Natural killer cell (primary cell): ENCODE data around the gene ONECUT3. TPM values are rescaled to one million over a fixed set of nuclear protein-coding genes. Genes with fewer than 3 reads are reported as not detected.

ENCODE experiments used
- ATAC-seq, 3 donors: fragments of 150-1000 bp in 2 of 3; fragments of 200-7000 bp in 1 of 3; cut with Tn5 transposase; 1 replicate in 1 of 3; 2 replicates in 2 of 3; pipeline ENCODE4 v1.10.0; 2021; ENCODE audit warnings: mild to moderate bottlenecking in 2 of 3, moderate library complexity in 2 of 3
- DNase-seq, 2 donors: peaks; one replicate each; pipeline versions ENCODE4 v3.0.0 to v3.0.0-alpha.2; 2013 to 2021; ENCODE audit warnings: mixed read lengths in 1 of 2
- H3K27ac ChIP-seq: one replicate; pipeline ENCODE4 v1.5.1; 2013; ENCODE audit warnings: mild to moderate bottlenecking, low read length
- H3K27me3 ChIP-seq: one replicate; pipeline ENCODE4 v1.6.1; 2013; ENCODE audit warnings: low read length; ENCODE audit not compliant: control insufficient read depth, insufficient read depth
- H3K36me3 ChIP-seq: one replicate; pipeline ENCODE4 v1.6.1; 2013; ENCODE audit warnings: low read length; ENCODE audit not compliant: control insufficient read depth, insufficient read depth
- H3K4me1 ChIP-seq: one replicate; pipeline ENCODE4 v1.6.1; 2013; ENCODE audit warnings: low read length; ENCODE audit not compliant: control insufficient read depth, insufficient read depth
- H3K4me3 ChIP-seq: one replicate; pipeline ENCODE4 v1.5.1; 2013; ENCODE audit warnings: low read length
- H3K9me3 ChIP-seq: one replicate; pipeline ENCODE4 v1.6.1; 2013; ENCODE audit warnings: low read length; ENCODE audit not compliant: control insufficient read depth, insufficient read depth
- H3K27ac Mint-ChIP-seq, 2 donors: one replicate each; pipeline ENCODE4 v1.8.0; 2022; ENCODE audit warnings: mild to moderate bottlenecking in 2 of 2, mixed read lengths in 2 of 2, moderate library complexity in 1 of 2
- H3K27me3 Mint-ChIP-seq, 2 donors: one replicate each; pipeline ENCODE4 v1.8.0; 2022; ENCODE audit warnings: low read depth in 2 of 2, mixed read lengths in 2 of 2
- H3K36me3 Mint-ChIP-seq: one replicate; pipeline ENCODE4 v1.8.0; 2022; ENCODE audit warnings: mixed read lengths
- H3K4me1 Mint-ChIP-seq, 2 donors: one replicate each; pipeline ENCODE4 v1.8.0; 2022; ENCODE audit warnings: mixed read lengths in 2 of 2
- H3K4me3 Mint-ChIP-seq: one replicate; pipeline ENCODE4 v1.8.0; 2022; ENCODE audit warnings: mild to moderate bottlenecking, moderate library complexity, mixed read lengths
- H3K9me3 Mint-ChIP-seq, 2 donors: one replicate each; pipeline ENCODE4 v1.8.0; 2022; ENCODE audit warnings: mixed read lengths in 2 of 2
- WGBS: methylation state at CpG from one replicate; pipeline ENCODE4 v1.1.7; 2013; ENCODE audit warnings: missing lambda C conversion rate; ENCODE audit not compliant: insufficient coverage; 5-methylcytosine and 5-hydroxymethylcytosine counted together
- intact Hi-C: fragments of 100-400 bp; cut with micrococcal nuclease; formaldehyde crosslinking; loops from one replicate; pipeline ENCODE4 v1.14.2; 2022
- total RNA-seq, 4 donors: library from RNA; stranded (reverse); fragments of 120-200 nt in 1 of 4; gene quantifications; one replicate each; pipeline versions ENCODE4 v1.2.3 to v1.2.4, GENCODE V29; 2013 to 2022
- TF ChIP-seq, protein P1 (sequence below): fragments of 200-600 bp; IDR thresholded peaks from one replicate; pipeline ENCODE4 v1.8.0; 2022; ENCODE audit warnings: antibody characterized with exemption

The ONECUT3 gene
- total RNA-seq, 3 donors from 2014 or later (not counting 1 experiment from before 2014, with no cell fraction given): not detected

GRCh38 chr19:1814391-1814790, 61.1 kb downstream of the ONECUT3 start:
- H3K4me3 Mint-ChIP-seq: no peak overlapping the region
- H3K9me3 ChIP-seq: no peaks in the 10 kb centered on the region
- no peaks in the 10 kb centered on the region for H3K9me3 Mint-ChIP-seq
- H3K36me3 Mint-ChIP-seq: no peaks in the 10 kb centered on the region
- intact Hi-C loops: no loop called here
- peaks cover 33% of the 10 kb centered on the region for H3K36me3 ChIP-seq
- H3K4me1 Mint-ChIP-seq: peaks cover 7 to 25% of the 10 kb centered on the region in 2 donors
- ATAC-seq (no peak), DNase-seq (no peak)
- H3K4me3 ChIP-seq: no peak overlapping the region
- H3K27me3 ChIP-seq: no peaks in the 10 kb centered on the region
- H3K27me3 Mint-ChIP-seq: no peaks in the 10 kb centered on the region
- no peak overlapping the region for H3K27ac ChIP-seq
- 89% methylated on average over 10 of the region's 10 CpGs for WGBS
- H3K4me1 ChIP-seq: peaks cover 22% of the 10 kb centered on the region
- TF ChIP-seq, protein P1, sequence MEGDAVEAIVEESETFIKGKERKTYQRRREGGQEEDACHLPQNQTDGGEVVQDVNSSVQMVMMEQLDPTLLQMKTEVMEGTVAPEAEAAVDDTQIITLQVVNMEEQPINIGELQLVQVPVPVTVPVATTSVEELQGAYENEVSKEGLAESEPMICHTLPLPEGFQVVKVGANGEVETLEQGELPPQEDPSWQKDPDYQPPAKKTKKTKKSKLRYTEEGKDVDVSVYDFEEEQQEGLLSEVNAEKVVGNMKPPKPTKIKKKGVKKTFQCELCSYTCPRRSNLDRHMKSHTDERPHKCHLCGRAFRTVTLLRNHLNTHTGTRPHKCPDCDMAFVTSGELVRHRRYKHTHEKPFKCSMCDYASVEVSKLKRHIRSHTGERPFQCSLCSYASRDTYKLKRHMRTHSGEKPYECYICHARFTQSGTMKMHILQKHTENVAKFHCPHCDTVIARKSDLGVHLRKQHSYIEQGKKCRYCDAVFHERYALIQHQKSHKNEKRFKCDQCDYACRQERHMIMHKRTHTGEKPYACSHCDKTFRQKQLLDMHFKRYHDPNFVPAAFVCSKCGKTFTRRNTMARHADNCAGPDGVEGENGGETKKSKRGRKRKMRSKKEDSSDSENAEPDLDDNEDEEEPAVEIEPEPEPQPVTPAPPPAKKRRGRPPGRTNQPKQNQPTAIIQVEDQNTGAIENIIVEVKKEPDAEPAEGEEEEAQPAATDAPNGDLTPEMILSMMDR: no peak
- no peak overlapping the region for H3K27ac Mint-ChIP-seq

DNA sequence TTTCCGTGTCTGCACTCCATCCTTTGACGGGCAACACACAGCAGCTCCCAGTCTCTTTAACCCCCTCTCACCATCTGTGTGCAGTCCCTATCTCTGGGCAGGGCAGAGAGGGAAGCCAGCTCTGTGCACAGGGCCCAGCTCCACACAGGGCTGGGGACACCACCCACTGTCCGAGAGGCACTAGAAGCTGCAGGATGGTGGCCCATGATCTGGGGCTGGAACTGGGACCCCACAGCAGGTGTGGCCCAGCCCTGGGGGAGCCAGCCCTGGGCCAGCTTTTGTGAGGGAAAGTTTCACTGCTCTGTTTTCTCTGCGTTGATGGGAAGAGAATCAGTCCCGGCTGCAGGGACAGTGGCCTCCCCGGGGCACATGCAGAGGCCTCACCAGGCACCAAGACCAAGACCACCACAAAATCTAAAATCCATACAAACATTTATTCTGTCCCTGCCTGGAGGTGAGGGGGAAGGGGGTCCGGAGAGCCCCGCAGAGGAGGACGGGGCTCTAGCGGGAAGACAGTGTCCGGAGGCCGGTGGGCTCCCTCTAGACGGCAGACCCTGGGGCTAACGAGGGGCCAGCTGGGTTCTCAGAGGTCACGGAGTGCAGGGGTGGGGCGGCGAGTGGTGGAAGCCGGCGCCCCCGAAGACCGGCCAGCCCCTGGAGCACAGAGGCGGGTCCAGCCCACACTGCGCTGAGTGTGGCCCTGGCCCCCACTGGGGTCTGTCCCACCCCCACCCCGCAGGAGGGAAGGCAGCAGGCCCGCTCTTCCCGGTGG, 61.7 kb downstream of the ONECUT3 start:
- H3K27me3 Mint-ChIP-seq: no peaks in the 10 kb centered on the region
- intact Hi-C loops: no loop called here
- no peaks in the 10 kb centered on the region for H3K36me3 Mint-ChIP-seq
- ATAC-seq (no peak), DNase-seq (no peak)
- H3K27ac Mint-ChIP-seq: no peak overlapping the region
- WGBS: 95% methylated on average over 21 of the region's 26 CpGs
- Histone ChIP-seq H3K36me3 (peaks cover 39% of the 10 kb centered on the region), H3K4me1 (peaks cover 22% of the 10 kb centered on the region), H3K4me3 (no peak overlapping the region), H3K9me3 (no peaks in the 10 kb centered on the region), H3K27ac (no peak overlapping the region), H3K27me3 (no peaks in the 10 kb centered on the region)
- peaks cover 7 to 25% of the 10 kb centered on the region in 2 donors for H3K4me1 Mint-ChIP-seq
- H3K4me3 Mint-ChIP-seq: no peak overlapping the region
- no peaks in the 10 kb centered on the region for H3K9me3 Mint-ChIP-seq
- TF ChIP-seq, protein P1: no peak

DNA sequence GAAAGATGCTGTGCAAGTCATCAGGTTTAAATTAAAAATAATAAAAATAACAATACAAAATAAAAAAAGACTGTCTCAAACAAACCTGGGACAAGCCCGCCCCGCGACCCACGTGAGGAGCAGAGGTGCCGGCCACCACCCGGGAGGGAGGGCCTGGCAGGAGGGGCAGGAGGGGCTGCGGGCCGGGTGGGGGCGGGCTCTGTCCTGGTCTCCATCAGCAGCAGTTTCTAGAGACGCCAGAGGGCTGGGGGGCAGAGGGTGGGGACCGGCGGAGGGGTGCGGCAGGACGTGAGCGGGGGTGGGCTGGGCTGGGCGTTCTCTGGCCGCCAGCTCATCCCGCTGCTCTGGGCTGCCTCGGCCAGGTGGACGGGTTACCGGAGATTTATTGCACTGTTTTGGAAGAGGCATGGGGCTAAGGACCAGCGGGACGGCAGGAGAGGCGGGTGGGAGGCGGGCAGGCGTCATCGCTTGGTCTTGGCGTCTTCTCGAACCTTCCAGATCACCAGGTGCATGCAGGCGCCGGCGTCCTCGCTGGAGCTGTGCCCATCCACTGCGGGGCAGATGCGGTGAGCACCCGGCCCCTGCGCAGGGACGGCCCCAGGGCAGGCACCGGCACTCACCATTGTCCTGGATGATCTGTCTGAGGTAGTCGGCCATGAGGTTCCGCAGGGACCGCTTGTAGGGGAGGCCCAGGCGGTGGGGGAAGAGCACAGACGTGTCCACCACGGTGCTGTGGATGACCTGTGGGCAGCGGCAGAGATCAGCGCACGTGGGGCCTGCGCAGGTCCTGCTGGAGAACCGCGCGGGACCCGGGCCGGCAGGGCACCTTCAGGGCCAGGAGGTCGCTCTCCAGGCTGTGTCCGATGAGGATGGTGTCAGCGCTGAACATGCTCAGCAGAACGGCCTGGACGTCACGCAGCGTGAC, 62.6 kb downstream of the ONECUT3 start:
- Histone ChIP-seq H3K9me3 (no peaks in the 10 kb centered on the region), H3K27me3 (no peaks in the 10 kb centered on the region), H3K27ac (no peak overlapping the region), H3K36me3 (peaks cover 48% of the 10 kb centered on the region), H3K4me1 (peaks cover 22% of the 10 kb centered on the region), H3K4me3 (no peak overlapping the region)
- H3K4me3 Mint-ChIP-seq: no peak overlapping the region
- TF ChIP-seq, protein P1: no peak
- no peak for ATAC-seq
- no peaks in the 10 kb centered on the region for H3K36me3 Mint-ChIP-seq
- DNase-seq: no peak
- no peaks in the 10 kb centered on the region for H3K9me3 Mint-ChIP-seq
- H3K27me3 Mint-ChIP-seq: no peaks in the 10 kb centered on the region
- H3K27ac Mint-ChIP-seq: no peak overlapping the region
- 97% methylated on average over 61 of the region's 61 CpGs for WGBS
- intact Hi-C loops: no loop called here
- peaks cover 7 to 22% of the 10 kb centered on the region in 2 donors for H3K4me1 Mint-ChIP-seq
